ENCODE measurements around the gene IGSF8.

IGSF8 gene

GRCh38 chr1:160130486-160130885, 32.1 kb upstream of the IGSF8 start:
- Histone ChIP-seq H3K4me1 (no peaks in the 10 kb centered on the region), H3K4me3 (ENCODE audit: low read depth, low read length) (no peak overlapping the region), H3K9ac (no peak overlapping the region), H3K79me2 (no peaks in the 10 kb centered on the region), H3K27me3 (ENCODE audit: control insufficient read depth, insufficient read depth, low read length) (no peaks in the 10 kb centered on the region), H3K4me2 (ENCODE audit: low read length) (no peak overlapping the region), H2AFZ (no peak overlapping the region), H3K27ac (no peak overlapping the region), H3K36me3 (ENCODE audit: control insufficient read depth, insufficient read depth, low read length) (no peaks in the 10 kb centered on the region), H3K9me3 (ENCODE audit: control insufficient read depth, low read length) (no peaks in the 10 kb centered on the region)
- no peak for TF ChIP-seq CTCF (IDR thresholded peaks at IDR 0.05)

GRCh38 chr1:160129966-160130365, 31.5 kb upstream of the IGSF8 start:
- Histone ChIP-seq H3K4me3 (ENCODE audit: low read depth, low read length) (no peak overlapping the region), H3K27me3 (ENCODE audit: control insufficient read depth, insufficient read depth, low read length) (no peaks in the 10 kb centered on the region), H2AFZ (no peak overlapping the region), H3K4me1 (no peaks in the 10 kb centered on the region), H3K27ac (no peak overlapping the region), H3K9ac (no peak overlapping the region), H3K4me2 (ENCODE audit: low read length) (no peak overlapping the region), H3K9me3 (ENCODE audit: control insufficient read depth, low read length) (no peaks in the 10 kb centered on the region), H3K79me2 (no peaks in the 10 kb centered on the region), H3K36me3 (ENCODE audit: control insufficient read depth, insufficient read depth, low read length) (no peaks in the 10 kb centered on the region)
- TF ChIP-seq CTCF (IDR thresholded peaks at IDR 0.05) = no peak

- Histone ChIP-seq H3K27ac (no peak overlapping the region), H2AFZ (no peak overlapping the region), H3K79me2 (no peaks in the 10 kb centered on the region), H3K36me3 (ENCODE audit: control insufficient read depth, insufficient read depth, low read length) (no peaks in the 10 kb centered on the region), H3K4me3 (ENCODE audit: low read depth, low read length) (no peak overlapping the region), H3K4me1 (no peaks in the 10 kb centered on the region), H3K9me3 (ENCODE audit: control insufficient read depth, low read length) (no peaks in the 10 kb centered on the region), H3K9ac (no peak overlapping the region), H3K4me2 (ENCODE audit: low read length) (no peak overlapping the region), H3K27me3 (ENCODE audit: control insufficient read depth, insufficient read depth, low read length) (no peaks in the 10 kb centered on the region)
- TF ChIP-seq CTCF (IDR thresholded peaks at IDR 0.05) = no peak
Measured at GRCh38 chr1:160129558-160129957, 31.1 kb upstream of the IGSF8 start.

GRCh38 chr1:160129046-160129445, 30.6 kb upstream of the IGSF8 start:
- H2AFZ ChIP-seq = no peak overlapping the region
- H3K27me3 ChIP-seq (ENCODE audit: control insufficient read depth, insufficient read depth, low read length) = no peaks in the 10 kb centered on the region
- H3K9me3 ChIP-seq (ENCODE audit: control insufficient read depth, low read length) = no peaks in the 10 kb centered on the region
- H3K4me2 ChIP-seq (ENCODE audit: low read length) = no peak overlapping the region
- H3K36me3 ChIP-seq (ENCODE audit: control insufficient read depth, insufficient read depth, low read length) = no peaks in the 10 kb centered on the region
- no peak overlapping the region for H3K4me3 ChIP-seq (ENCODE audit: low read depth, low read length)
- no peaks in the 10 kb centered on the region for H3K4me1 ChIP-seq
- no peak overlapping the region for H3K27ac ChIP-seq
- H3K9ac ChIP-seq = no peak overlapping the region
- H3K79me2 ChIP-seq = no peaks in the 10 kb centered on the region
- TF ChIP-seq CTCF (IDR thresholded peaks at IDR 0.05) = no peak

- Histone ChIP-seq H3K4me1 (no peaks in the 10 kb centered on the region), H3K9ac (no peak overlapping the region)
Measured at GRCh38 chr1:160128636-160129035, 30.2 kb upstream of the IGSF8 start.

More at GRCh38 chr1:160128636-160129035, 30.2 kb upstream of the IGSF8 start:
- Histone ChIP-seq H3K27ac (no peak overlapping the region), H3K4me3 (ENCODE audit: low read depth, low read length) (no peak overlapping the region), H3K4me2 (ENCODE audit: low read length) (no peak overlapping the region), H2AFZ (no peak overlapping the region), H3K27me3 (ENCODE audit: control insufficient read depth, insufficient read depth, low read length) (no peaks in the 10 kb centered on the region), H3K36me3 (ENCODE audit: control insufficient read depth, insufficient read depth, low read length) (no peaks in the 10 kb centered on the region), H3K79me2 (no peaks in the 10 kb centered on the region), H3K9me3 (ENCODE audit: control insufficient read depth, low read length) (no peaks in the 10 kb centered on the region)
- TF ChIP-seq CTCF (IDR thresholded peaks at IDR 0.05) = no peak
